Neutrophil (primary cell): ENCODE measurements around the gene CYTH4.

ENCODE experiments used
- H3K27ac ChIP-seq: fragments of 200-600 bp; sonication (generic); 2 replicates; pipeline ENCODE4 v1.5.1; 2016; ENCODE audit warnings: mild to moderate bottlenecking, moderate library complexity
- H3K27me3 ChIP-seq: fragments of 200-600 bp; sonication (generic); 2 replicates; pipeline ENCODE4 v1.6.0; 2016; ENCODE audit warnings: mild to moderate bottlenecking
- H3K36me3 ChIP-seq: fragments of 200-600 bp; sonication (generic); 2 replicates; pipeline ENCODE4 v1.5.1; 2017
- H3K4me1 ChIP-seq, 2 experiments: fragments of 200-600 bp in 1 of 2; sonication (generic) in 1 of 2; 1 replicate in 1 of 2; 2 replicates in 1 of 2; pipeline versions ENCODE4 v1.5.1 to v1.6.1; 2013 to 2016; ENCODE audit warnings: low read depth in 1 of 2, low read length in 1 of 2, mild to moderate bottlenecking in 1 of 2, moderate library complexity in 1 of 2; ENCODE audit not compliant: control insufficient read depth in 1 of 2, insufficient read depth in 1 of 2
- H3K4me3 ChIP-seq, 2 experiments: fragments of 200-600 bp in 1 of 2; sonication (generic) in 1 of 2; 1 replicate in 1 of 2; 2 replicates in 1 of 2; pipeline ENCODE4 v1.5.1; 2013 to 2016; ENCODE audit warnings: low read depth in 1 of 2, low read length in 1 of 2, mild to moderate bottlenecking in 1 of 2, moderate library complexity in 1 of 2
- H3K9me3 ChIP-seq: fragments of 200-600 bp; sonication (generic); 2 replicates; pipeline ENCODE4 v1.5.1; 2016
- TF ChIP-seq, protein P1 (sequence below): fragments of 200-600 bp; sonication (generic); IDR thresholded peaks from 2 replicates; pipeline ENCODE4 v1.5.1; 2016; ENCODE audit warnings: antibody characterized with exemption

The CYTH4 gene

DNA sequence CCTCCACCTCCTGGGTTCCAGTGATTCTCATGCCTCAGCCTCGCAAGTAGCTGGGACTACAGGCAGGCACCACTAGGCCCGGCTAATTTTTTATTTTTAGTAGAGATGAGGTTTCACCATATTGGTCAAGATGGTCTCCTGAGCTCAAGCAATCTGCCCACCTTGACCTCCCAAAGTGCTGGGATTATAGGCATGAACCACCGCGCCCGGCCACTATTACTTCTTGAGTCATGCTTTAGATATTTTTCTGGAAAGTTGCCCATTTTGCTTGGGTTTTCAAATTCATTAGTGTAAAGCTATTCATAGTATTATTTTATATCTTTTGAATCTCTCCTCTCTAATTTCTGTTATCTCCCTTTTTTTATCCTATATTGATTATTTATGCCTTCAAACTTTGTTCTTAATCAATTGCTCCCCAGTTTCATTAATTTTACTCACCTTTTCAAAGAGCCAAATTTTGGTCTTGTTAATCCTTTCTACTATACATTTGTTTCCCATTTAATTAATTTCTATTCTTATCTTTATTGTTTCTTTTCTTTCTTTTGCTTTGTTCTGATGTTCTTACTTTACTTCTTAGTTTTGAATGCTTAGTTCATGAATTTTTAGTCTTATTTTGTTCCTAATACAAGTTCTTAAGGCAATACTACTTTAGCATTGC lies 28.0 kb upstream of the CYTH4 start:
- peaks cover 5 to 6% of the 10 kb centered on the region in 2 experiments for H3K4me1 ChIP-seq

DNA sequence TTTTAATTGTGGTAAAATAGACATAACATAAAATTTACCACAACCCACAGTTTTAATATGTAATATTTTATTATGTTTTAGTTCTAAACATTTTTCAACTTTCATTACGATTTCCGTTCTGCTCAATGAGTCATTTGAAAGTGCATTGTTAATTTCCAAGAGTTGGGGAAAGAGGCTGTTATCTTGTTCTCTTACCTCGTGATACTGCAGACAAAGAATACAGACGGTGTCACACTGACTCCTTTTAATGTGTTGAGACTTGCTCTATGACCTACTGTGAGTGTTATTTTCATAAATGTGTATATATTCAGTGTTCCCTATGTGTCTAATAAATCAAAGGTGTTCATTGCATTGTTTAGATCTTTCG lies 27.5 kb upstream of the CYTH4 start:
- Histone ChIP-seq H3K27me3 (no peaks in the 10 kb centered on the region), H3K4me1 (peaks cover 10 to 11% of the 10 kb centered on the region in 2 experiments), H3K27ac (no peak overlapping the region), H3K36me3 (no peaks in the 10 kb centered on the region), H3K9me3 (no peaks in the 10 kb centered on the region), H3K4me3 (no peak overlapping the region)
- TF ChIP-seq, protein P1, sequence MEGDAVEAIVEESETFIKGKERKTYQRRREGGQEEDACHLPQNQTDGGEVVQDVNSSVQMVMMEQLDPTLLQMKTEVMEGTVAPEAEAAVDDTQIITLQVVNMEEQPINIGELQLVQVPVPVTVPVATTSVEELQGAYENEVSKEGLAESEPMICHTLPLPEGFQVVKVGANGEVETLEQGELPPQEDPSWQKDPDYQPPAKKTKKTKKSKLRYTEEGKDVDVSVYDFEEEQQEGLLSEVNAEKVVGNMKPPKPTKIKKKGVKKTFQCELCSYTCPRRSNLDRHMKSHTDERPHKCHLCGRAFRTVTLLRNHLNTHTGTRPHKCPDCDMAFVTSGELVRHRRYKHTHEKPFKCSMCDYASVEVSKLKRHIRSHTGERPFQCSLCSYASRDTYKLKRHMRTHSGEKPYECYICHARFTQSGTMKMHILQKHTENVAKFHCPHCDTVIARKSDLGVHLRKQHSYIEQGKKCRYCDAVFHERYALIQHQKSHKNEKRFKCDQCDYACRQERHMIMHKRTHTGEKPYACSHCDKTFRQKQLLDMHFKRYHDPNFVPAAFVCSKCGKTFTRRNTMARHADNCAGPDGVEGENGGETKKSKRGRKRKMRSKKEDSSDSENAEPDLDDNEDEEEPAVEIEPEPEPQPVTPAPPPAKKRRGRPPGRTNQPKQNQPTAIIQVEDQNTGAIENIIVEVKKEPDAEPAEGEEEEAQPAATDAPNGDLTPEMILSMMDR: no peak

More for the DNA sequence above, 28.0 kb upstream of the CYTH4 start:
- TF ChIP-seq, protein P1: no peak
- H3K27ac ChIP-seq: no peak overlapping the region
- no peaks in the 10 kb centered on the region for H3K9me3 ChIP-seq
- no peak overlapping the region for H3K4me3 ChIP-seq
- H3K27me3 ChIP-seq: no peaks in the 10 kb centered on the region
- no peaks in the 10 kb centered on the region for H3K36me3 ChIP-seq

DNA sequence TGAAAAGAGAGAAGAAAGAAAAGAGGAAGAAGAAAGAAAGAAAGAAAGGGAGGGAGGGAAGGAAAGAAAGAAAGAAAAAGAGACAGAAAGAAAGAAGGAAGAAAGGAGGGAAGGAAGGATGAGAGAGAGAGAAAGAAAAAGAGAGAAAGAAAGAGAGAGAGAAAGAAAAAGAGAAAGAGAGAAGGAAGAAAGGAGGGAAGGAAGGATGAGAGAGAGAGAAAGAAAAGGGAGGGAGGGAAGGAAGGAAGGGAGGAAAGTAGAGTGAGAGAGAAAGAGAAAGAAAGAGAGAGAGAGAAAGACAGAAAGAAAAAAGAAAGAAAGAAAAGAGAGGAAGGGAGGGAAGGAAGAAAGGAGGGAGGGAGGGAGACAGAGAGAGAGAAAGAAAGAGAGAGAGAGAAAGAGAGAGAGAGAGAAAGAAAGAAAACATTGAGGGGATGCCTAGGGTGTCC lies 26.7 kb upstream of the CYTH4 start:
- Histone ChIP-seq H3K27ac (no peak overlapping the region), H3K9me3 (no peaks in the 10 kb centered on the region), H3K36me3 (no peaks in the 10 kb centered on the region), H3K4me3 (no peak overlapping the region), H3K27me3 (no peaks in the 10 kb centered on the region), H3K4me1 (peaks cover 17 to 18% of the 10 kb centered on the region in 2 experiments)
- TF ChIP-seq, protein P1: no peak

DNA sequence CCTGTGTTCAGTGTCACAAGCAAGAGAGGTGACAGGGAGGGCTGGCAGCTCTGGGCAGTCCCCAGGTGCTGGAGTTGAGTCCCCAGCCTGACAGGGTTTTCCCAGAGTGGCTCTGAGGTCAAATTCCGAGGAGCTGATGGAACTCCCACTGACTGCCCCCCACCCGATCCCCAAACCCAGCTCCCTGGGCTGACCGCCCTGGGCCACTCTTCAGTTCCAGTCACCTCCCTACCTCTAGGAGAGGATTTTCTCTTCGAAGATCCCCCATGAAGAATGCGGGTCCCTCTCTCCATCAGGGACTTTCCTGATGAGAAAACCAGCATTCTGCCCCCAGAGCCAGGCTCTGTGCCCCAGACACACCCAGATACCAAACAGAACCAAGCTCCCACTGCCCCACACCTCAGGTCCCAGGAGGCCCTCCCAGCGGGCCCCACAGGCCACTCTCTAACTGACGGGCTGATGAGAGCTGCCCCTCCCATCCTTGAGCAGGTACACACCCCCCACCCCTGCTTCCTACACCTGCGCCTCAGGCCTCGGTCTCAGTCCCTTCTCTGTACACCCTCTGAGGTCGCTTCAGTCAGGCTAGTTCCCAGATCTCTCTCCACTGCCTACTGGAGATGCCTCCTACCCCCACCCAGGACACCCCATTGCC lies 26.1 kb upstream of the CYTH4 start:
- Histone ChIP-seq H3K27me3 (no peaks in the 10 kb centered on the region), H3K27ac (no peak overlapping the region)
- TF ChIP-seq, protein P1: no peak

DNA sequence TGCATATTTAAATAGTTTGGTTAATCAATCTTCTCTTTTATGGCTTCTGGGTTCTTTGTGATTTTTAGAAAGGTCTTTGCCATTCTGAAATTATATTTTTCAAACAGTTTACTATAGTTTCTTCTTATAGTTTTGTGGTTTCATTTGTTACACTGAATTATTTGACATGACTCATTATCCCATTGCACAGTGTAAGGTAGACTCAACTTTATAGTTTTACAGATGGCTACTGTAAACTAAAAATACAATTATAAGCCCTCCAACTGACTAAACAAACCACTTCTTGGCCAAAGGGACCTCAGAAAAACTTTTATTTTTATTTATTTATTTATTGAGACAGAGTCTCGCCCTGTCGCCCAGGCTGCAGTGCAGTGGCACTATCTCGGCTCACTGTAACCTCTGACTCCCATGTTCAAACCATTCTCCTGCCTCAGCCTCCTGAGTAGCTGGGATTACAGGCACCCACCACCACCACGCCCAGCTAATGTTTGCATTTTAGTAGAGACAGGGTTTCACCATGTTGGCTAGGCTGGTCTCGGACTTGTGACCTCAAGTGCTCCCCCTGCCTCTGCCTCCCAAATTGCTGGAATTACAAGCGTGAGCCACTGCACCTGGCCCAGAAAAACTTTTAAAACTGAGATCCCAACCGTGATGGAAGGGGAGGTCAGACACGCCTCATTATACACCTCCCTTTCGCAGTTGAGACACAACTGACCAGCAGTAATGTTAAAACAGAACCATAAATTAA lies 24.1 kb upstream of the CYTH4 start:
- Histone ChIP-seq H3K4me3 (no peak overlapping the region), H3K27me3 (no peaks in the 10 kb centered on the region), H3K4me1 (peaks cover 23 to 24% of the 10 kb centered on the region in 2 experiments), H3K9me3 (no peaks in the 10 kb centered on the region), H3K36me3 (no peaks in the 10 kb centered on the region), H3K27ac (no peak overlapping the region)
- TF ChIP-seq, protein P1: no peak

More for the DNA sequence above, 26.1 kb upstream of the CYTH4 start:
- Histone ChIP-seq H3K9me3 (no peaks in the 10 kb centered on the region), H3K36me3 (no peaks in the 10 kb centered on the region), H3K4me3 (no peak overlapping the region), H3K4me1 (peaks cover 23 to 24% of the 10 kb centered on the region in 2 experiments)
